PC-9 (cell line): ENCODE results near the gene MYH14. TPM values are rescaled to one million over a fixed set of nuclear protein-coding genes. Genes with fewer than 3 reads are reported as not detected.

Source experiments
- BruUV-seq: library from RNA; stranded (reverse); fragments of 400-500 nt; replicated peaks from 2 replicates; lab custom pipeline; 2021; lab: Mats Ljungman, UMichigan
- CTCF ChIA-PET: fragments of 300-600 bp; sonication (Branson Sonifier 250); formaldehyde crosslinking; loops from one replicate; lab custom pipeline; 2022; ENCODE audit warnings: antibody characterized with exemption; lab: Charles Lee
- POLR2A ChIA-PET: fragments of 300-600 bp; sonication (Branson Sonifier 250); formaldehyde crosslinking; loops from one replicate; lab custom pipeline; 2022; ENCODE audit warnings: antibody characterized with exemption; ENCODE audit not compliant: unreplicated experiment; lab: Charles Lee
- DNase-seq, 2 experiments: peaks; one replicate each; pipeline versions ENCODE4 v3.0.0 to v3.0.0-alpha.2; 2015 to 2022; ENCODE audit warnings: mixed read lengths in 1 of 2
- H2AFZ ChIP-seq: fragments of 200-600 bp; sonication (generic); 2 replicates; pipeline ENCODE4 v1.8.1; 2017; ENCODE audit warnings: antibody characterized with exemption
- H3F3A ChIP-seq: fragments of 200-600 bp; sonication (generic); 2 replicates; pipeline ENCODE4 v1.8.1; 2017; ENCODE audit warnings: antibody characterized with exemption, mild to moderate bottlenecking, low read depth; ENCODE audit not compliant: insufficient read depth
- H3K27ac ChIP-seq: fragments of 200-600 bp; sonication (generic); 2 replicates; pipeline ENCODE4 v1.6.1; 2016; ENCODE audit warnings: mixed run types
- H3K27me3 ChIP-seq: fragments of 200-600 bp; sonication (generic); 2 replicates; pipeline ENCODE4 v1.6.1; 2016; ENCODE audit warnings: low read depth, mixed run types; ENCODE audit not compliant: insufficient read depth
- H3K36me3 ChIP-seq: fragments of 200-600 bp; sonication (generic); 2 replicates; pipeline ENCODE4 v1.6.1; 2016; ENCODE audit warnings: low read depth, mixed run types
- H3K4me1 ChIP-seq: fragments of 200-600 bp; sonication (generic); replicated peaks from 2 replicates; pipeline ENCODE4 v1.6.1; 2016; ENCODE audit warnings: mixed run types; ENCODE audit not compliant: insufficient read depth
- H3K4me2 ChIP-seq: fragments of 200-600 bp; sonication (generic); 2 replicates; pipeline ENCODE4 v1.6.1; 2017; ENCODE audit warnings: mixed run types
- H3K4me3 ChIP-seq: fragments of 200-600 bp; sonication (generic); 2 replicates; pipeline ENCODE4 v1.6.1; 2016; ENCODE audit warnings: mixed run types
- H3K79me2 ChIP-seq: fragments of 200-600 bp; sonication (generic); 2 replicates; pipeline ENCODE4 v1.6.1; 2017; ENCODE audit warnings: low read depth, mixed run types
- H3K9me2 ChIP-seq: fragments of 200-600 bp; sonication (generic); 2 replicates; pipeline ENCODE4 v1.8.1; 2017; ENCODE audit warnings: mild to moderate bottlenecking; ENCODE audit not compliant: insufficient read depth
- H3K9me3 ChIP-seq: fragments of 200-600 bp; sonication (generic); 2 replicates; pipeline ENCODE4 v1.8.1; 2016; ENCODE audit warnings: low read depth; ENCODE audit not compliant: insufficient read depth
- H4K20me1 ChIP-seq: fragments of 200-600 bp; sonication (generic); 2 replicates; pipeline ENCODE4 v1.8.1; 2017; ENCODE audit not compliant: insufficient read depth
- EZH2 ChIP-seq: fragments of 200-600 bp; sonication (generic); IDR thresholded peaks from 2 replicates; pipeline ENCODE4 v1.8.0; 2017; ENCODE audit warnings: antibody characterized with exemption, low read depth
- intact Hi-C: fragments of 100-400 bp; cut with micrococcal nuclease; formaldehyde crosslinking; loops from one replicate; pipeline ENCODE4 v1.10.0; 2022; ENCODE audit not compliant: unreplicated experiment
- total RNA-seq: library from RNA; stranded (reverse); gene quantifications from 2 replicates; pipeline ENCODE4 v1.2.3, GENCODE V29; 2021
- TF ChIP-seq, protein P1 (sequence below): fragments of 200-600 bp; sonication (generic); conservative IDR thresholded peaks from 2 replicates; pipeline ENCODE4 v1.6.1; 2017; ENCODE audit warnings: mixed run types, antibody characterized with exemption, mild to moderate bottlenecking, moderate library complexity

Gene MYH14
- total RNA-seq, 1 experiment from 2014 or later: 115 TPM

DNA sequence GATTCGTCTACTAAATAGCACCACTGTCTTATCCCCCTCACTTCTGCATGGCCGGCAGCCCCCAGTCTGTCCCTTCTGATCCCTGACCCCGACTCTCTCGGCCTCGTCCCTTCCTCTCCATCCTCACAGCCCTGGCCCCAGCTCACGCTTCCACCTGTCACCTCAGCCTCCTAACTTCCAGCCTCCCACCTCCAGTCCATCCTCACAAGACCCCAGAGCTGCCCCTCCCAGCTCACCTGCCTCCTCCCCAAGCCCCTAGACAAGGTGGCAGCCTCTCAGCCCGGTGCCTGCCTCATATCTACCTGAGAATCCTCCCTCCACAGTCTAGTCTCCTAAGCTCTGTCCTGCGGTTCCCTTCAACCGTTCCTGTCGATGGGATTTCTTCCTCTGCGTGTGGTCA lies 115.7 kb downstream of the MYH14 start:
- Histone ChIP-seq H3K4me3 (no peak overlapping the region), H3K36me3 (no peaks in the 10 kb centered on the region), H3K79me2 (no peaks in the 10 kb centered on the region), H4K20me1 (peaks cover 2% of the 10 kb centered on the region; the same call in 1 of the 2 replicates), H3K27me3 (peaks cover 27% of the 10 kb centered on the region), H3K4me1 (0 out of 2 replicates have a peak, but pooled peaks cover 3% of the 10 kb centered on the region), H3F3A (peaks cover 3% of the 10 kb centered on the region; the same call in 1 of the 2 replicates), H3K4me2 (no peak overlapping the region), H3K9me2 (no peaks in the 10 kb centered on the region), H3K9me3 (no peaks in the 10 kb centered on the region), H3K27ac (no peak overlapping the region), H2AFZ (no peak overlapping the region)
- DNase-seq: no peak
- BruUV-seq: no TSS peak
- ChIA-PET CTCF (no interaction called here), POLR2A (no interaction called here)
- intact Hi-C loops: no loop called here
- TF ChIP-seq, protein P1, sequence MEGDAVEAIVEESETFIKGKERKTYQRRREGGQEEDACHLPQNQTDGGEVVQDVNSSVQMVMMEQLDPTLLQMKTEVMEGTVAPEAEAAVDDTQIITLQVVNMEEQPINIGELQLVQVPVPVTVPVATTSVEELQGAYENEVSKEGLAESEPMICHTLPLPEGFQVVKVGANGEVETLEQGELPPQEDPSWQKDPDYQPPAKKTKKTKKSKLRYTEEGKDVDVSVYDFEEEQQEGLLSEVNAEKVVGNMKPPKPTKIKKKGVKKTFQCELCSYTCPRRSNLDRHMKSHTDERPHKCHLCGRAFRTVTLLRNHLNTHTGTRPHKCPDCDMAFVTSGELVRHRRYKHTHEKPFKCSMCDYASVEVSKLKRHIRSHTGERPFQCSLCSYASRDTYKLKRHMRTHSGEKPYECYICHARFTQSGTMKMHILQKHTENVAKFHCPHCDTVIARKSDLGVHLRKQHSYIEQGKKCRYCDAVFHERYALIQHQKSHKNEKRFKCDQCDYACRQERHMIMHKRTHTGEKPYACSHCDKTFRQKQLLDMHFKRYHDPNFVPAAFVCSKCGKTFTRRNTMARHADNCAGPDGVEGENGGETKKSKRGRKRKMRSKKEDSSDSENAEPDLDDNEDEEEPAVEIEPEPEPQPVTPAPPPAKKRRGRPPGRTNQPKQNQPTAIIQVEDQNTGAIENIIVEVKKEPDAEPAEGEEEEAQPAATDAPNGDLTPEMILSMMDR: no peak
- no peak for TF ChIP-seq EZH2

GRCh38 chr19:50320051-50320450 lies 116.6 kb downstream of the MYH14 start:
- POLR2A ChIA-PET: no interaction called here
- Histone ChIP-seq H3K27me3 (peaks cover 27% of the 10 kb centered on the region), H4K20me1 (peaks cover 8% of the 10 kb centered on the region), H3K79me2 (no peaks in the 10 kb centered on the region), H3K4me2 (no peak overlapping the region), H3K9me2 (no peaks in the 10 kb centered on the region), H2AFZ (no peak overlapping the region), H3F3A (peaks cover 5% of the 10 kb centered on the region; the same call in 1 of the 2 replicates), H3K4me3 (no peak overlapping the region), H3K9me3 (no peaks in the 10 kb centered on the region), H3K27ac (no peak overlapping the region), H3K36me3 (no peaks in the 10 kb centered on the region), H3K4me1 (no peaks in the 10 kb centered on the region)
- DNase-seq: no peak
- CTCF ChIA-PET: no interaction called here
- intact Hi-C loops: no loop called here
- TF ChIP-seq, protein P1: no peak
- no peak for TF ChIP-seq EZH2
- no TSS peak for BruUV-seq

GRCh38 chr19:50320596-50320995 lies 117.2 kb downstream of the MYH14 start:
- intact Hi-C loops: no loop called here
- POLR2A ChIA-PET: no interaction called here

More at GRCh38 chr19:50320596-50320995, 117.2 kb downstream of the MYH14 start:
- H3K36me3 ChIP-seq: no peaks in the 10 kb centered on the region
- H3K27me3 ChIP-seq: peaks cover 27% of the 10 kb centered on the region
- no peaks in the 10 kb centered on the region for H3K9me3 ChIP-seq
- no TSS peak for BruUV-seq
- CTCF ChIA-PET: no interaction called here
- no peaks in the 10 kb centered on the region for H3K9me2 ChIP-seq
- no peaks in the 10 kb centered on the region for H3K79me2 ChIP-seq
- H3F3A ChIP-seq: peaks cover 8% of the 10 kb centered on the region; the same call in 1 of the 2 replicates
- H3K4me3 ChIP-seq: no peak overlapping the region
- no peak for TF ChIP-seq EZH2
- TF ChIP-seq, protein P1: no peak
- no peaks in the 10 kb centered on the region for H3K4me1 ChIP-seq
- no peak overlapping the region for H3K4me2 ChIP-seq
- DNase-seq: no peak
- peaks cover 11% of the 10 kb centered on the region for H4K20me1 ChIP-seq
- H2AFZ ChIP-seq: no peak overlapping the region
- H3K27ac ChIP-seq: no peak overlapping the region
